HG03432 (cell line): ENCODE results near the gene LRPPRC.

Source experiments
- ATAC-seq: cut with Tn5 transposase; IDR thresholded peaks from one replicate; pipeline ENCODE4 v1.9.1; 2021; ENCODE audit warnings: mild to moderate bottlenecking, moderate library complexity; ENCODE audit not compliant: unreplicated experiment

The LRPPRC gene

GRCh38 chr2:43980902-43981301, 14.9 kb downstream of the LRPPRC start:
- no peak for ATAC-seq

GRCh38 chr2:43977677-43978375, 18.0 kb downstream of the LRPPRC start:
- no peak for ATAC-seq

GRCh38 chr2:43960921-43961320, 34.9 kb downstream of the LRPPRC start:
- no peak for ATAC-seq

GRCh38 chr2:43958397-43959275, 37.2 kb downstream of the LRPPRC start:
- ATAC-seq = no peak

GRCh38 chr2:43950383-43951008, 45.3 kb downstream of the LRPPRC start:
- no peak for ATAC-seq

GRCh38 chr2:43948370-43948769, 47.4 kb downstream of the LRPPRC start:
- ATAC-seq = no peak

- no peak for ATAC-seq
Observed at GRCh38 chr2:43946685-43947084, 49.1 kb downstream of the LRPPRC start.

- ATAC-seq = no peak
Observed at GRCh38 chr2:43945439-43945838, 50.4 kb downstream of the LRPPRC start.

- ATAC-seq = no peak
Observed at GRCh38 chr2:43944915-43945314, 50.9 kb downstream of the LRPPRC start.

GRCh38 chr2:43943809-43944452, 51.9 kb downstream of the LRPPRC start:
- ATAC-seq = no peak

GRCh38 chr2:43943323-43943722, 52.5 kb downstream of the LRPPRC start:
- no peak for ATAC-seq

GRCh38 chr2:43942881-43943280, 52.9 kb downstream of the LRPPRC start:
- no peak for ATAC-seq

GRCh38 chr2:43941966-43942365, 53.8 kb downstream of the LRPPRC start:
- no peak for ATAC-seq

GRCh38 chr2:43941359-43941758, 54.4 kb downstream of the LRPPRC start:
- ATAC-seq = no peak

- ATAC-seq = no peak
Observed at GRCh38 chr2:43939695-43940256, 56.0 kb downstream of the LRPPRC start.

- ATAC-seq = no peak
Observed at GRCh38 chr2:43937269-43937820, 58.4 kb downstream of the LRPPRC start.

- no peak for ATAC-seq
Observed at GRCh38 chr2:43934567-43934966, 61.2 kb downstream of the LRPPRC start.

- ATAC-seq = no peak
Observed at GRCh38 chr2:43931293-43931692, 64.5 kb downstream of the LRPPRC start.

- no peak for ATAC-seq
Observed at GRCh38 chr2:43927442-43927841, 68.3 kb downstream of the LRPPRC start.

- no peak for ATAC-seq
Observed at GRCh38 chr2:43925431-43925830, 70.4 kb downstream of the LRPPRC start.

GRCh38 chr2:43924463-43924862, 71.3 kb downstream of the LRPPRC start:
- no peak for ATAC-seq
